GM19455 (cell line): Measurements from ENCODE around the gene MXD1.

Experiments
- ATAC-seq: cut with Tn5 transposase; IDR thresholded peaks from one replicate; pipeline ENCODE4 v1.9.1; 2021; ENCODE audit not compliant: unreplicated experiment

MXD1 gene

GRCh38 chr2:69933254-69933828 is 18.4 kb downstream of the MXD1 start:
- no peak for ATAC-seq

- no peak for ATAC-seq
These were observed 19.1 kb downstream of the MXD1 start for GRCh38 chr2:69933839-69934613.

GRCh38 chr2:69934614-69934908 is 19.7 kb downstream of the MXD1 start:
- ATAC-seq, result no peak

GRCh38 chr2:69935011-69935410 is 20.1 kb downstream of the MXD1 start:
- ATAC-seq, result no peak

- ATAC-seq, result no peak
These were observed 22.0 kb downstream of the MXD1 start for GRCh38 chr2:69936906-69937305.

GRCh38 chr2:69937968-69938367 is 23.1 kb downstream of the MXD1 start:
- ATAC-seq, result no peak

- no peak for ATAC-seq
These were observed 24.8 kb downstream of the MXD1 start for GRCh38 chr2:69939722-69940121.

GRCh38 chr2:69940691-69941090 is 25.8 kb downstream of the MXD1 start:
- ATAC-seq, result no peak

- ATAC-seq, result no peak
These were observed 28.3 kb downstream of the MXD1 start for GRCh38 chr2:69943000-69943842.

- ATAC-seq, result no peak
These were observed 29.1 kb downstream of the MXD1 start for GRCh38 chr2:69943843-69944525.

GRCh38 chr2:69944756-69945155 is 29.8 kb downstream of the MXD1 start:
- ATAC-seq, result no peak

- ATAC-seq, result no peak
These were observed 30.5 kb downstream of the MXD1 start for GRCh38 chr2:69945441-69945840.

- ATAC-seq, result no peak
These were observed 31.0 kb downstream of the MXD1 start for GRCh38 chr2:69945941-69946340.

- ATAC-seq, result peak; percentile 88
These were observed 31.7 kb downstream of the MXD1 start for GRCh38 chr2:69946351-69947324.

- no peak for ATAC-seq
These were observed 32.5 kb downstream of the MXD1 start for GRCh38 chr2:69947325-69947931.

GRCh38 chr2:69948032-69948962 is 33.4 kb downstream of the MXD1 start:
- ATAC-seq, result no peak

GRCh38 chr2:69948963-69949645 is 34.2 kb downstream of the MXD1 start:
- no peak for ATAC-seq

- no peak for ATAC-seq
These were observed 35.3 kb downstream of the MXD1 start for GRCh38 chr2:69950241-69950640.
